HL-60/S4 treated with retinoic acid at 250 ng/mL for 4 days and 3 days (cell line): ENCODE results near the gene TFF2.

Experiments
- in situ Hi-C: fragments of 300-500 bp; cut with MboI; formaldehyde crosslinking; loops from 2 replicates; pipeline ENCODE4 v1.7.0; 2022; ENCODE audit warnings: low sequenced_read_pairs

Gene TFF2

DNA sequence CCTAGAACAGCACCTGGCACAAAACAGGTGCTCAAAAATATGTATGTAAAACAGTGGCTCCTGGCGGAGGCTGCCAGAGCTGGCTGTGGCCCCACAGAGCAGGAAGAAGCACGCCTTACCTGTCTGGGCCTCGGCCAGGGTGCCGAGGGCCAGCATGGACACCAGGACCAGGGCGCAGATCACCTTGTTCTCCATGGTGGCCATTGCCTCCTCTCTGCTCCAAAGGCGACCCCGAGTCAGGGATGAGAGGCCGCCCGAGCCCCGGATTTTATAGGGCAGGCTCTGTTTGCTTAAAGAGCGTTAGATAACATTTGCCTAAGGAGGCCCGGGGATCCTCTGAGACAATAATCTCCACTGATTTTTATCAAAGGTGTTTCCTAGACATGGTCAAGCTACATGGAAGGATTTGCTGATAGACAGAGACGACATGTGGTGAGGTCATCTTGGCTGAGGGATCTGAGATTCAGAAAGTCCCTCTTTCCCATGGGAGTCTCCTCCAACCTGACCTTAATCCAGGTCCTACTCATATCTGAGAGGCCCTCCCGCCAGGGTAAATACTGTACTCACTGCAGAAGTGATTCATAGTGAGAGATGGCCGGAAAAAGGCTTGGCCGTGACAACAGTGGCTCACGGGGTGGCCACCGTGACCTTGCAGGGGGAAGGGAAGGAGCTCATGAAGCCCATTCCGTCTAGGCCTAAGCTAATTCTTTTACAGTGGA is 15.7 kb upstream of the TFF2 start, which contains the start of gene TFF1:
TFF1 (minus strand) TSS at position 244 of the 719 bp plus-strand sequence; CDS start at position 204, 40 bp downstream.
- in situ Hi-C loops: no loop called here

GRCh38 chr21:42365770-42366169 is 15.0 kb upstream of the TFF2 start:
- in situ Hi-C loops: no loop called here

GRCh38 chr21:42364304-42364865 is 13.6 kb upstream of the TFF2 start:
- in situ Hi-C loops: no loop called here

GRCh38 chr21:42363312-42363711 is 12.5 kb upstream of the TFF2 start:
- in situ Hi-C loops: no loop called here

DNA sequence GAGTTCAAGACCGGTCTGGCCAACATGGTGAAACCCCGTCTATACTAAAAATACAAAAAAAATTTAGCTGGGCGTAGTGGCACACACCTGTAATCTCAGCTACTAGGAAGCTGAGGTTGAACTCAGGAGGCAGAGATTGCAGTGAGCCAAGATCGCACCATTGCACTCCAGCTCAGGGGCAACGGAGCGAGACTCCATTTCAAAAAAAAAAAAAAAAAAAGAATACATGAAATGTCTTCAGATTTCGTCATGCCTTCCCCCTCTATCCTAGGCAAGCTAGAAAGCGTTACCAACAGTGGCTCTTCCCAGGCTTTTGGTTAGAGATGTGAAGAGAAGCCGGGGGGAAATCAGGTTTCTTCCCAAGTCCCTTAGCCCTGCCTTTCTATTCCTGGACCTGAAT is 11.9 kb upstream of the TFF2 start:
- in situ Hi-C loops: no loop called here

DNA sequence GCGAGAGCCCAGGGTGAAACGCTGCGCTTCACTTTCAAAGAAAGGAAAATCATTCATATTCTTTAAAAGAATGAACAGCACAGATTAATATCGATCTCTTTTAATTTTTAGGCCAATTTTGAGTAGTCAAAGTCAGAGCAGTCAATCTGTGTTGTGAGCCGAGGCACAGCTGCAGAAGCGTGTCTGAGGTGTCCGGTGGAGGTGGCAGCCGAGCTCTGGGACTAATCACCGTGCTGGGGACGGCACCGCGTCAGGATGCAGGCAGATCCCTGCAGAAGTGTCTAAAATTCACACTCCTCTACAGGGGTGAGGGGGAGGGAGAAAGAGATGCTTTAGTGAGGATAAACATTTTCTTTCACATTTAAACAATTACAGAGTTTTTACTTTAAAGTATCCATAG is 11.4 kb upstream of the TFF2 start:
- in situ Hi-C loops: no loop called here

DNA sequence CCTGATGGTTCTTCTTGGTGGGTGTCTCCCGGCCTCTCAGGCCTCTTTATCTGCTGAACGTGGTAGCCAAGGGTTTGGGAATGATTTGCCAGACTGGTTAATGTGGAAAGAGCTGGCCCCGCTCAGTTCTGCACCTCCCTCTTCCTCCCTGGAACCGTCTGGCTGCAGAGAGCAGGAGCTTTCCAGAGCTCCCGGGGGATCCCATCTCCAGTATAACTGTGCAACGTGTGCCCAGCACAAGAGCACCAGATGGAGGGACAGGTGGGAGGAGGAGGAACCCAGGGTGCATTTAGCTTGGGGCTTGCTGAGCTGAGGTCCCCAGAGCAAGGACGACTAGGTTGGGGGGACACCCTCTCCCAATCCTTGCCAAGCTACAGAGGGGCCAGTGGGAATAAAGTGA is 10.5 kb upstream of the TFF2 start:
- in situ Hi-C loops: no loop called here

GRCh38 chr21:42360317-42360716 is 9.5 kb upstream of the TFF2 start:
- in situ Hi-C loops: no loop called here

- in situ Hi-C loops: no loop called here
Measured at GRCh38 chr21:42358937-42359336, 8.1 kb upstream of the TFF2 start.

- in situ Hi-C loops: no loop called here
Measured at GRCh38 chr21:42358261-42358660, 7.5 kb upstream of the TFF2 start.

- in situ Hi-C loops: no loop called here
Measured at GRCh38 chr21:42357307-42357706, 6.5 kb upstream of the TFF2 start.

DNA sequence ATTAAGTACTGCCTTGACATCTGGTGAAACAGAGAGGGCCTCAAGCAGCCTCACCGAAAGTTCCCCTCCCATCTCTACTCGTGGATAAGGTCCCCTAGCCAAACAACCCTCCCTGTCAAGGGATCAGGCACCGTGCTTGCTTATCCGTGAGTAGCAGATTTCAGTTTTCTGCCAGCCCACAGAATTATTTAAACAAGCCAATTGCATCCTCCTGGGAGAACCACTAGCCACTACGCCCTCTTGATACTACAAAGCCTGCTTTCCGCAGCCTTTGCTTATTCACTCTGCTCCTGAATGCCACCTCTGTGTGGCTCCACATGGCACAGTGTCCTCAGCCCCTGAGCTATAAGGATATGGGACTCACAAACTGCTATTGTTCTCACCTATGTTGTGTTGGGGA is 5.9 kb upstream of the TFF2 start:
- in situ Hi-C loops: no loop called here

DNA sequence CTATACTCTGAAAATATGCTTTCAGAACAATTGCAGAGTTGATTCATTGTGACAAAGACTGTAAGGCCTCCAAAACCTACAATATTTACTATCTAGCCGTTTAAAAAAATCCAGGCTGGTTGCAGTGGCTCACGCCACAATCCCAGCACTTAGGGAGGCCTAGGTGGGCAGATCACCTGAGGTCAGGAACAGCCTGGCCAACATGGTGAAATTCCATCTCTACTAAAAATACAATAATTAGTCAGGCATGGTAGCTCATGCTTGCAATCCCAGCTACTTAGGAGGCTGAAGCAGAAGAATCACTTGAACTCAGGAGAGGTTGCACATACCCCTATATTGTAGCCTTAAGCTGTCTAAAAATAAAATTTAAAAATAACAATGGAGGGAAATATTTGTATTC is 5.3 kb upstream of the TFF2 start:
- in situ Hi-C loops: no loop called here

GRCh38 chr21:42353623-42354022 is 2.8 kb upstream of the TFF2 start:
- in situ Hi-C loops: no loop called here

GRCh38 chr21:42352441-42353095 is 1.8 kb upstream of the TFF2 start:
- in situ Hi-C loops: no loop called here

DNA sequence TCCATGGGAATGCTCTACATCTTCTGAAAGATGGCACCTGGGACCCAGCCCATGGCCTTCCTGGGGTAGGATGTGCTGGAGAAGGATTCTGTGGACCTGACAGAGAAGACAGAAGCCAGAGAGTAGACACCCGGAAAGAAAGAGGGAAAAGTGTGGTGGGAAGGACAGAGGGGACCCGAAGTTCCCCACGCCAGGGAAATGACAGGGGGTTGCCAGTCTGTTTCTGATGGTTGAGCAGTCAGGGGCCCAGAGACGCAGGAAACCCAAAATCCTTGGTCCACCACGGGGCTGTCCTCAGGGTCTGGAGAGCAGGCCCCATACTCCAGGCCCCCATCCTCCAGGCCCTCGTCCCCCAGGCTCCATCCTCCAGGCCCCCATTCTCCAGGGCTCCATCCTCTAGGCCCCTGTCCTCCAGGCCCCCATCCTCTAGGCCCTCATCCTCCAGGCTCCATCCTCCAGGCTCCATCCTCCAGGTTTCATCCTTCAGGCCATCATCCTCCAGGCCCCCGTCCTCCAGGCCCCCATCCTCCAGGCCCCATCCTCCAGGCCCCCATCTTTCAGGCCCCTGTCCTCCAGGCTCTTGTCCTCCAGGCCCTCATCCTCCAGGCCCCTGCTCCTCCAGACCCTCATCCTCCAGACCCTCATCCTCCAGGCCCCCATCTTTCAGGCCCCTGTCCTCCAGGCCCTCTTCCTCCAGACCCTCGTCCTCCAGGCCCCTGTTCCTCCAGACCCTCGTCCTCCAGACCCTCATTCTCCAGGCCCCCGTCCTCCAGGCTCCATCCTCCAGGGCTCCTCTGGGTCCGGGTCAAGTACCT is 1.0 kb upstream of the TFF2 start:
- in situ Hi-C loops: no loop called here

GRCh38 chr21:42350318-42350910 is 380 bp downstream of the TFF2 start:
- in situ Hi-C loops: no loop called here

GRCh38 chr21:42349420-42350317 is 1.1 kb downstream of the TFF2 start:
- in situ Hi-C loops: no loop called here

DNA sequence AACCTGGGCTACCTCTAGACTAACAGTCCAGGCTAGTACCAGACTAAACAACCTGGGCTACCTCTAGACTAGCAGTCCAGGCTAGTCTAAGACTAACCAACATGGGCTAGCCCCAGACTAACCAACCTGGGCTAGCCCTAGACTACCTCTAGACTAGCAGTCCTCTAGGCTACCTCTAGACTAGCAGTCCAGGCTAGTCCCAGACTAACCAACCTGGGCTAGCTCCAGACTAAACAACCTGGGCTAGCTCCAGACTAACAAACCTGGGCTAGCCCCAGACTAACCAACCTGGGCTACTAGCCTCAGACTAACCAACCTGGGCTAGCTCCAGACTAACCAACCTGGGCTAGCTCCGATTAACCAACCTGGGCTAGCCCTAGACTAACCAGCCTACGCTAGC is 2.0 kb downstream of the TFF2 start:
- in situ Hi-C loops: no loop called here
